Testis (tissue), 2 donors: ENCODE data around the gene UBTF.

Experiments used
- CTCF ChIP-seq, 3 experiments: fragments of 450-650 bp in 2 of 3; fragments of 200-600 bp in 1 of 3; sonication (generic) in 1 of 3; IDR thresholded peaks; one replicate each; pipeline ENCODE4 v1.5.1; 2016 to 2019; ENCODE audit warnings: antibody characterized with exemption in 3 of 3, mild to moderate bottlenecking in 2 of 3, moderate library complexity in 1 of 3
- POLR2A ChIP-seq: fragments of 450-650 bp; IDR thresholded peaks from one replicate; pipeline ENCODE4 v1.6.1; 2017; ENCODE audit warnings: antibody characterized with exemption, mild to moderate bottlenecking, moderate library complexity

DNA sequence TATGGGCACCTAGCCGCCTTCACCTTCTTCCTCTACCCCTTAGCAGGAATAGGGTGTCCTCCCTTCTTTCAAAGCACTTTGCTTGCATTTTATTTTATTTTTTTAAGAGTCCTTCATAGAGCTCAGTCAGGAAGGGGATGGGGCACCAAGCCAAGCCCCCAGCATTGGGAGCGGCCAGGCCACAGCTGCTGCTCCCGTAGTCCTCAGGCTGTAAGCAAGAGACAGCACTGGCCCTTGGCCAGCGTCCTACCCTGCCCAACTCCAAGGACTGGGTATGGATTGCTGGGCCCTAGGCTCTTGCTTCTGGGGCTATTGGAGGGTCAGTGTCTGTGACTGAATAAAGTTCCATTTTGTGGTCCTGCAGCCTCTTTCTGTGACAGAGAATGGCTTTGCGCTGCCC, 28.1 kb downstream of the UBTF start:
- TF ChIP-seq POLR2A (no peak), CTCF (IDR thresholded peaks at IDR 0.05) (no peak)
